A673 (cell line): Measurements from ENCODE around the gene MUS81. TPM values are rescaled to one million over a fixed set of nuclear protein-coding genes. Genes with fewer than 3 reads are reported as not detected.
"Not testable (repeated sequence)": the region's sequence is repeated elsewhere in the genome, so short reads cannot be mapped to it uniquely, and the experiment has no call there.

Experiments used
- BruUV-seq: library from RNA; stranded (reverse); fragments of 400-500 nt; replicated peaks from 2 replicates; lab custom pipeline; 2021; lab: Mats Ljungman, UMichigan
- CTCF ChIA-PET: fragments of 300-600 bp; sonication (Branson Sonifier 250); formaldehyde crosslinking; loops from one replicate; lab custom pipeline; 2022; ENCODE audit warnings: antibody characterized with exemption; lab: Charles Lee
- POLR2A ChIA-PET: fragments of 300-600 bp; sonication (Branson Sonifier 250); formaldehyde crosslinking; loops from one replicate; lab custom pipeline; 2022; ENCODE audit warnings: antibody characterized with exemption; ENCODE audit not compliant: low non-redundant PET; lab: Charles Lee
- DNase-seq: peaks from one replicate; pipeline ENCODE4 v3.0.0-alpha.2; 2015; ENCODE audit warnings: low spot score
- H3K27ac ChIP-seq: fragments of 200-600 bp; sonication (generic); 2 replicates; pipeline ENCODE4 v1.5.1; 2016; ENCODE audit warnings: mixed run types, low read depth, mild to moderate bottlenecking, mixed read lengths, antibody characterized with exemption, low read length; ENCODE audit not compliant: poor library complexity, severe bottlenecking
- H3K27me3 ChIP-seq: fragments of 200-600 bp; sonication (generic); replicated peaks from 2 replicates; pipeline ENCODE4 v1.6.1; 2017; ENCODE audit warnings: mixed run types, low read depth, mild to moderate bottlenecking, mixed read lengths, antibody characterized with exemption, low read length; ENCODE audit not compliant: insufficient read depth, poor library complexity
- H3K36me3 ChIP-seq: fragments of 200-600 bp; sonication (generic); 2 replicates; pipeline ENCODE4 v1.6.1; 2016; ENCODE audit warnings: mixed run types, mild to moderate bottlenecking, mixed read lengths, antibody characterized with exemption, low read length; ENCODE audit not compliant: insufficient read depth, poor library complexity, severe bottlenecking
- H3K4me1 ChIP-seq: fragments of 200-600 bp; sonication (generic); 2 replicates; pipeline ENCODE4 v1.6.1; 2017; ENCODE audit warnings: mixed run types, mild to moderate bottlenecking, mixed read lengths, antibody characterized with exemption, low read length; ENCODE audit not compliant: insufficient read depth, poor library complexity, severe bottlenecking
- H3K4me3 ChIP-seq: fragments of 200-600 bp; sonication (generic); 2 replicates; pipeline ENCODE4 v1.5.1; 2016; ENCODE audit warnings: low read depth, mixed run types, mild to moderate bottlenecking, mixed read lengths, low read length; ENCODE audit not compliant: poor library complexity, severe bottlenecking
- H3K9me3 ChIP-seq: fragments of 200-600 bp; sonication (generic); 2 replicates; pipeline ENCODE4 v1.6.1; 2016; ENCODE audit warnings: mixed run types, low read depth, mild to moderate bottlenecking, mixed read lengths, antibody characterized with exemption, low read length; ENCODE audit not compliant: poor library complexity, severe bottlenecking
- EZH2 ChIP-seq: fragments of 200-600 bp; sonication (generic); IDR thresholded peaks from 2 replicates; pipeline ENCODE4 v1.6.1; 2017; ENCODE audit warnings: borderline replicate concordance, low read depth, mild to moderate bottlenecking, mixed read lengths, antibody characterized with exemption, low read length; ENCODE audit not compliant: poor library complexity, severe bottlenecking
- intact Hi-C: fragments of 100-400 bp; cut with micrococcal nuclease; formaldehyde crosslinking; loops from one replicate; pipeline ENCODE4 v1.10.0; 2022; ENCODE audit not compliant: unreplicated experiment
- total RNA-seq: library from RNA; stranded (reverse); gene quantifications from 2 replicates; pipeline ENCODE4 v1.2.3, GENCODE V29; 2021
- TF ChIP-seq, protein P1 (sequence below): fragments of 300-800, 200-600 bp; sonication (generic); conservative IDR thresholded peaks from 2 replicates; pipeline ENCODE4 v1.5.1; 2017; ENCODE audit warnings: low read depth, mild to moderate bottlenecking, antibody characterized with exemption, low read length, moderate library complexity, mixed read lengths

Gene MUS81
- total RNA-seq, 1 experiment from 2014 or later, result 77.4 TPM

- BruUV-seq, result no TSS peak
- CTCF ChIA-PET, result no interaction called here
- Histone ChIP-seq H3K27ac (no peak overlapping the region), H3K36me3 (no peaks in the 10 kb centered on the region), H3K4me1 (no peaks in the 10 kb centered on the region), H3K27me3 (no peaks in the 10 kb centered on the region), H3K9me3 (no peaks in the 10 kb centered on the region), H3K4me3 (no peak overlapping the region)
- POLR2A ChIA-PET, result no interaction called here
- DNase-seq, result no peak
- no peak for TF ChIP-seq EZH2
- TF ChIP-seq, protein P1, sequence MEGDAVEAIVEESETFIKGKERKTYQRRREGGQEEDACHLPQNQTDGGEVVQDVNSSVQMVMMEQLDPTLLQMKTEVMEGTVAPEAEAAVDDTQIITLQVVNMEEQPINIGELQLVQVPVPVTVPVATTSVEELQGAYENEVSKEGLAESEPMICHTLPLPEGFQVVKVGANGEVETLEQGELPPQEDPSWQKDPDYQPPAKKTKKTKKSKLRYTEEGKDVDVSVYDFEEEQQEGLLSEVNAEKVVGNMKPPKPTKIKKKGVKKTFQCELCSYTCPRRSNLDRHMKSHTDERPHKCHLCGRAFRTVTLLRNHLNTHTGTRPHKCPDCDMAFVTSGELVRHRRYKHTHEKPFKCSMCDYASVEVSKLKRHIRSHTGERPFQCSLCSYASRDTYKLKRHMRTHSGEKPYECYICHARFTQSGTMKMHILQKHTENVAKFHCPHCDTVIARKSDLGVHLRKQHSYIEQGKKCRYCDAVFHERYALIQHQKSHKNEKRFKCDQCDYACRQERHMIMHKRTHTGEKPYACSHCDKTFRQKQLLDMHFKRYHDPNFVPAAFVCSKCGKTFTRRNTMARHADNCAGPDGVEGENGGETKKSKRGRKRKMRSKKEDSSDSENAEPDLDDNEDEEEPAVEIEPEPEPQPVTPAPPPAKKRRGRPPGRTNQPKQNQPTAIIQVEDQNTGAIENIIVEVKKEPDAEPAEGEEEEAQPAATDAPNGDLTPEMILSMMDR, result no peak
- intact Hi-C loops, result no loop called here
Measured at GRCh38 chr11:65822776-65823528, 37.3 kb upstream of the MUS81 start.

GRCh38 chr11:65826984-65827735, 33.1 kb upstream of the MUS81 start:
- intact Hi-C loops, result no loop called here
- no peaks in the 10 kb centered on the region for H3K36me3 ChIP-seq
- no peaks in the 10 kb centered on the region for H3K27me3 ChIP-seq
- ChIA-PET CTCF (interaction anchor here (0.6 to 1.2 kb wide), 3 partner anchors 47 to 300 kb away, joined by 3 to 13 read pairs (median 5); partner anchors contain the start of gene AP5B1), POLR2A (no interaction called here)
- no peak for DNase-seq
- H3K27ac ChIP-seq, result no peak overlapping the region
- H3K9me3 ChIP-seq, result no peaks in the 10 kb centered on the region
- H3K4me3 ChIP-seq, result no peak overlapping the region
- BruUV-seq, result no TSS peak
- H3K4me1 ChIP-seq, result no peaks in the 10 kb centered on the region
- TF ChIP-seq, protein P1, result no peak
- no peak for TF ChIP-seq EZH2

- DNase-seq, result no peak
- H3K4me3 ChIP-seq, result no peak overlapping the region
- H3K4me1 ChIP-seq, result no peaks in the 10 kb centered on the region
- H3K36me3 ChIP-seq, result no peaks in the 10 kb centered on the region
- POLR2A ChIA-PET, result no interaction called here
- CTCF ChIA-PET, result interaction anchor here (0.7 to 1.1 kb wide), 2 partner anchors 50 to 1065 kb away, joined by 3 to 4 read pairs; no protein-coding TSS in a partner anchor
- no peaks in the 10 kb centered on the region for H3K27me3 ChIP-seq
- TF ChIP-seq, protein P1, result no peak
- no peak for TF ChIP-seq EZH2
- H3K27ac ChIP-seq, result no peak overlapping the region
- no TSS peak for BruUV-seq
- H3K9me3 ChIP-seq, result no peaks in the 10 kb centered on the region
- intact Hi-C loops, result no loop called here
Measured at GRCh38 chr11:65829459-65829858, 30.8 kb upstream of the MUS81 start.

GRCh38 chr11:65832231-65832630, 28.0 kb upstream of the MUS81 start:
- H3K27ac ChIP-seq, result not testable (repeated sequence)
- POLR2A ChIA-PET, result interaction anchor here (0.6 to 0.7 kb wide), 2 partner anchors 56 to 218 kb away, joined by 3 to 8 read pairs; partner anchors contain the start of gene FIBP

More at GRCh38 chr11:65832231-65832630, 28.0 kb upstream of the MUS81 start:
- H3K4me1 ChIP-seq, H3K4me3 ChIP-seq, H3K36me3 ChIP-seq, H3K9me3 ChIP-seq, intact Hi-C loops, DNase-seq, H3K27me3 ChIP-seq, BruUV-seq: not testable (repeated sequence)
- CTCF ChIA-PET, result interaction anchor here (0.8 kb wide), 1 partner anchor 27 kb away, joined by 3 read pairs; no protein-coding TSS in a partner anchor
